ENCODE results near the gene CLEC20A. TPM values are rescaled to one million over a fixed set of nuclear protein-coding genes. Genes with fewer than 3 reads are reported as not detected.

The CLEC20A gene
- polyA plus RNA-seq, 1 donor (not counting 4 experiments of a cell fraction or from before 2014, with no cell fraction given), result not detected

DNA sequence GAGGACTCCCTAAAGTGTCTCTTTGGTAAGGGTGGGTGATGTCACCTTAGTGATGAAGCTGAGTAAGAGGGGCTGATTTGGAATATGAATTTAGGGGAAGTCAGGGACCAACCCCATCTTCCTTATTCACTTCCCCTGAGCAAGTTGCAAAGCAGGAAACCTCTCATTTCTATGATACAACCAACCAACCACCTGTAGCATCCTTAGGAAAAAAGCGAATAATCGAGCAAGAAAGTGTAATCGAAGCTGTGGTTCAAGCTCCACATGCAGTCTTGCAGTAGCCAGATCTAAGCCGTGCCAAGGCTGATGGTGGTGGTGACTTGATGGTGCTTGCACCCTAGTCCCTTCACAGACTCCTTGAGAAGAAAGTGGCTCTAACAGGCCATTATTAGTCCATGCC, 19.3 kb upstream of the CLEC20A start:
- DNase-seq (ENCODE audit: low read depth, low spot score) (no peak), FAIRE-seq (no peak)
- no peaks in the 10 kb centered on the region for H3K36me3 ChIP-seq (ENCODE audit: control insufficient read depth in 2 of 2, extremely low read depth in 1 of 2, insufficient read depth in 2 of 2, low read length in 2 of 2)
- H3K27me3 ChIP-seq (ENCODE audit: control insufficient read depth, extremely low read depth, insufficient read depth, low read length), result no peaks in the 10 kb centered on the region
- H3K9ac ChIP-seq (ENCODE audit: control insufficient read depth, extremely low read depth, insufficient read depth, low read length), result no peak overlapping the region
- H4K20me1 ChIP-seq (ENCODE audit: control insufficient read depth, extremely low read depth, insufficient read depth, low read length), result no peaks in the 10 kb centered on the region
- H3K4me3 ChIP-seq (ENCODE audit: control insufficient read depth in 2 of 3, extremely low read depth in 1 of 3, insufficient read depth in 2 of 3, low read depth in 1 of 3, low read length in 3 of 3), result no peak overlapping the region
- no peak overlapping the region for H3K27ac ChIP-seq (ENCODE audit: control insufficient read depth, insufficient read depth, low read length)
- H3K79me2 ChIP-seq (ENCODE audit: control insufficient read depth, insufficient read depth, low read length), result no peaks in the 10 kb centered on the region
- TF ChIP-seq, protein P1, sequence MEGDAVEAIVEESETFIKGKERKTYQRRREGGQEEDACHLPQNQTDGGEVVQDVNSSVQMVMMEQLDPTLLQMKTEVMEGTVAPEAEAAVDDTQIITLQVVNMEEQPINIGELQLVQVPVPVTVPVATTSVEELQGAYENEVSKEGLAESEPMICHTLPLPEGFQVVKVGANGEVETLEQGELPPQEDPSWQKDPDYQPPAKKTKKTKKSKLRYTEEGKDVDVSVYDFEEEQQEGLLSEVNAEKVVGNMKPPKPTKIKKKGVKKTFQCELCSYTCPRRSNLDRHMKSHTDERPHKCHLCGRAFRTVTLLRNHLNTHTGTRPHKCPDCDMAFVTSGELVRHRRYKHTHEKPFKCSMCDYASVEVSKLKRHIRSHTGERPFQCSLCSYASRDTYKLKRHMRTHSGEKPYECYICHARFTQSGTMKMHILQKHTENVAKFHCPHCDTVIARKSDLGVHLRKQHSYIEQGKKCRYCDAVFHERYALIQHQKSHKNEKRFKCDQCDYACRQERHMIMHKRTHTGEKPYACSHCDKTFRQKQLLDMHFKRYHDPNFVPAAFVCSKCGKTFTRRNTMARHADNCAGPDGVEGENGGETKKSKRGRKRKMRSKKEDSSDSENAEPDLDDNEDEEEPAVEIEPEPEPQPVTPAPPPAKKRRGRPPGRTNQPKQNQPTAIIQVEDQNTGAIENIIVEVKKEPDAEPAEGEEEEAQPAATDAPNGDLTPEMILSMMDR (optimal IDR thresholded peaks at IDR 0.05 in 1 of 3, IDR thresholded peaks at IDR 0.05 in 1 of 3, conservative IDR thresholded peaks at IDR 0.05 in 1 of 3; ENCODE audit: extremely low read depth in 1 of 3, insufficient read depth in 2 of 3, low read length in 3 of 3), result no peak
- no peak for TF ChIP-seq EZH2 (IDR thresholded peaks at IDR 0.05; ENCODE audit: low read length)
- no peaks in the 10 kb centered on the region for H3K9me1 ChIP-seq (ENCODE audit: control insufficient read depth, extremely low read depth, insufficient read depth, low read length)
- H2AFZ ChIP-seq (ENCODE audit: control insufficient read depth, low read length), result no peak overlapping the region
- H3K9me3 ChIP-seq (ENCODE audit: control insufficient read depth, low read depth, low read length), result no peaks in the 10 kb centered on the region
- no peak overlapping the region for H3K4me2 ChIP-seq (ENCODE audit: control insufficient read depth, extremely low read depth, insufficient read depth, low read depth, low read length)
- dilution Hi-C loops (cut with MboI; ENCODE audit: extremely low pct_ligation_motif_present, low sequenced_read_pairs), result no loop called here
- H3K4me1 ChIP-seq (ENCODE audit: control insufficient read depth, extremely low read depth, insufficient read depth, low read length), result peaks cover 11% of the 10 kb centered on the region

DNA sequence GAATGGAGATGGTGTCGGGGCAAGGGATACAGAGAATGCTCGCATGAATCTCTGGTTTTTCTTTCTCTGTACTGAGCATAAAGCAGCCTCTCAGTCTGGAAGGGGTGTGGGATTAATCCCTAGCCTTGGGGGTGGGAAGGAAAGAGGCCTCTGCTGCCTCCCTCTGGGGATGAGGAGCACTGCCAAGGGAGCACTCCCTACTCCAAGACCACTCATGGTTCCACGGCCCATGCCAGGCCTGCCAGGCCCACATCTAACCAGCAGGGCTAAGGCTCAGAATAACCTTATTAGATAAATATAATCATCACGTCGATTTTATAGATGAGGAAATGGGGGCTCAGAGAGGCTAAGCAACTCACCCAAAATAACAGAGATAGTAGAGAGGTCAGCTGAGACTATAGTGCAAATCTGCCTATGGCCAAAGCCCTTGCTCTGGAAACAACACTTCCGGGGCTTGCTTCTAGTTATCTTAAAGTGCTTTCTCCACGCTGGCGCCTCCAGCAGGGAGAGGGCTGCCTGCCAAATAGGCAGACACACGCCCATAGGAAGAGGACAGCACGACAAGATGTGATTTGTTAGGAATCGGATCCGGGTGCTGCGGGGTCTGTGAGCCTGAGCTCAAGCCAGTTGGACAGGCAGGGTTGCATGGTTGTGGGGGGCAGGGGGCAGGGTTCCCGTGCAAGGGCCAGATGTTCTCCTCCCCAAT, 16.7 kb upstream of the CLEC20A start:
- H4K20me1 ChIP-seq (ENCODE audit: control insufficient read depth, extremely low read depth, insufficient read depth, low read length), result no peaks in the 10 kb centered on the region
- no peak overlapping the region for H3K9ac ChIP-seq (ENCODE audit: control insufficient read depth, extremely low read depth, insufficient read depth, low read length)
- no peaks in the 10 kb centered on the region for H3K9me1 ChIP-seq (ENCODE audit: control insufficient read depth, extremely low read depth, insufficient read depth, low read length)
- dilution Hi-C loops (cut with MboI; ENCODE audit: extremely low pct_ligation_motif_present, low sequenced_read_pairs), result no loop called here
- peak overlapping the region; percentile 30 for H2AFZ ChIP-seq (ENCODE audit: control insufficient read depth, low read length)
- peaks cover 7% of the 10 kb centered on the region for H3K4me1 ChIP-seq (ENCODE audit: control insufficient read depth, extremely low read depth, insufficient read depth, low read length)
- H3K9me3 ChIP-seq (ENCODE audit: control insufficient read depth, low read depth, low read length), result no peaks in the 10 kb centered on the region
- H3K79me2 ChIP-seq (ENCODE audit: control insufficient read depth, insufficient read depth, low read length), result no peaks in the 10 kb centered on the region
- no peak overlapping the region for H3K27ac ChIP-seq (ENCODE audit: control insufficient read depth, insufficient read depth, low read length)
- no peak for DNase-seq (ENCODE audit: low read depth, low spot score)
- no peak for TF ChIP-seq EZH2 (IDR thresholded peaks at IDR 0.05; ENCODE audit: low read length)
- TF ChIP-seq, protein P1 (optimal IDR thresholded peaks at IDR 0.05 in 1 of 3, IDR thresholded peaks at IDR 0.05 in 1 of 3, conservative IDR thresholded peaks at IDR 0.05 in 1 of 3; ENCODE audit: extremely low read depth in 1 of 3, insufficient read depth in 2 of 3, low read length in 3 of 3), result peak in 1 of 3 experiments; percentile 49
- H3K4me2 ChIP-seq (ENCODE audit: control insufficient read depth, extremely low read depth, insufficient read depth, low read depth, low read length), result no peak overlapping the region
- no peaks in the 10 kb centered on the region for H3K27me3 ChIP-seq (ENCODE audit: control insufficient read depth, extremely low read depth, insufficient read depth, low read length)
- H3K4me3 ChIP-seq (ENCODE audit: control insufficient read depth in 2 of 3, extremely low read depth in 1 of 3, insufficient read depth in 2 of 3, low read depth in 1 of 3, low read length in 3 of 3), result no peak overlapping the region
- no peaks in the 10 kb centered on the region for H3K36me3 ChIP-seq (ENCODE audit: control insufficient read depth in 2 of 2, extremely low read depth in 1 of 2, insufficient read depth in 2 of 2, low read length in 2 of 2)
- FAIRE-seq, result peak; percentile 87

All from keratinocyte (primary cell).